Measurements from ENCODE around the gene ERCC1.

Gene ERCC1

GRCh38 chr19:45442408-45442777, 18.7 kb upstream of the ERCC1 start:
- no peak for DNase-seq (ENCODE audit: extremely low read depth, insufficient read length)
- no peak for TF ChIP-seq CTCF (IDR thresholded peaks at IDR 0.05; ENCODE audit: insufficient read depth, low read length, poor library complexity, severe bottlenecking)
- H3K4me3 ChIP-seq (replicated peaks; ENCODE audit: low read depth, low read length): no peak overlapping the region
- no peaks in the 10 kb centered on the region for H3K27me3 ChIP-seq (replicated peaks; ENCODE audit: control insufficient read depth, insufficient read depth, low read length)
- H3K36me3 ChIP-seq (ENCODE audit: control insufficient read depth, insufficient read depth, low read length): no peaks in the 10 kb centered on the region

- Histone ChIP-seq H3K27me3 (replicated peaks; ENCODE audit: control insufficient read depth, insufficient read depth, low read length) (no peaks in the 10 kb centered on the region), H3K36me3 (ENCODE audit: control insufficient read depth, insufficient read depth, low read length) (no peaks in the 10 kb centered on the region), H3K4me3 (replicated peaks; ENCODE audit: low read depth, low read length) (no peak overlapping the region)
- TF ChIP-seq CTCF (IDR thresholded peaks at IDR 0.05; ENCODE audit: insufficient read depth, low read length, poor library complexity, severe bottlenecking): no peak
- DNase-seq (ENCODE audit: extremely low read depth, insufficient read length): no peak
Measured at GRCh38 chr19:45440873-45441654, 17.3 kb upstream of the ERCC1 start.

GRCh38 chr19:45440259-45440638, 16.5 kb upstream of the ERCC1 start:
- no peaks in the 10 kb centered on the region for H3K36me3 ChIP-seq (ENCODE audit: control insufficient read depth, insufficient read depth, low read length)
- no peaks in the 10 kb centered on the region for H3K27me3 ChIP-seq (replicated peaks; ENCODE audit: control insufficient read depth, insufficient read depth, low read length)
- no peak for TF ChIP-seq CTCF (IDR thresholded peaks at IDR 0.05; ENCODE audit: insufficient read depth, low read length, poor library complexity, severe bottlenecking)
- H3K4me3 ChIP-seq (replicated peaks; ENCODE audit: low read depth, low read length): peak overlapping the region; percentile 58
- DNase-seq (ENCODE audit: extremely low read depth, insufficient read length): no peak

GRCh38 chr19:45439569-45440258, 16.0 kb upstream of the ERCC1 start:
- TF ChIP-seq CTCF (IDR thresholded peaks at IDR 0.05; ENCODE audit: insufficient read depth, low read length, poor library complexity, severe bottlenecking): peak; percentile 95
- Histone ChIP-seq H3K4me3 (replicated peaks; ENCODE audit: low read depth, low read length) (peak overlapping the region; percentile 58), H3K27me3 (replicated peaks; ENCODE audit: control insufficient read depth, insufficient read depth, low read length) (no peaks in the 10 kb centered on the region), H3K36me3 (ENCODE audit: control insufficient read depth, insufficient read depth, low read length) (no peaks in the 10 kb centered on the region)
- DNase-seq (ENCODE audit: extremely low read depth, insufficient read length): peak; percentile 91

- peak overlapping the region; percentile 58 for H3K4me3 ChIP-seq (replicated peaks; ENCODE audit: low read depth, low read length)
- no peaks in the 10 kb centered on the region for H3K36me3 ChIP-seq (ENCODE audit: control insufficient read depth, insufficient read depth, low read length)
- H3K27me3 ChIP-seq (replicated peaks; ENCODE audit: control insufficient read depth, insufficient read depth, low read length): no peaks in the 10 kb centered on the region
- DNase-seq (ENCODE audit: extremely low read depth, insufficient read length): no peak
- no peak for TF ChIP-seq CTCF (IDR thresholded peaks at IDR 0.05; ENCODE audit: insufficient read depth, low read length, poor library complexity, severe bottlenecking)
Measured at GRCh38 chr19:45439190-45439568, 15.5 kb upstream of the ERCC1 start.

All from GM06990 (cell line).